Psoas muscle (tissue), 8 donors: ENCODE data around the gene CMSS1. TPM values are rescaled to one million over a fixed set of nuclear protein-coding genes. Genes with fewer than 3 reads are reported as not detected.
A peak's percentile ranks its signal among the peaks of the same experiment; 100 is the strongest.

Experiments used
- ATAC-seq, 4 donors: fragments of 200-7000 bp; cut with Tn5 transposase; one replicate each; pipeline ENCODE4 v1.9.1; 2020; ENCODE audit warnings: moderate library complexity in 3 of 4, mild to moderate bottlenecking in 2 of 4
- DNase-seq, 2 donors: peaks; one replicate each; pipeline ENCODE4 v3.0.0-alpha.2; 2020
- H3K27ac ChIP-seq: fragments of 200-600 bp; one replicate; pipeline ENCODE4 v1.8.0; 2022
- H3K27me3 ChIP-seq, 3 donors: fragments of 200-600 bp in 1 of 3; one replicate each; pipeline versions ENCODE4 v1.6.1 to v1.8.0; 2013 to 2022; ENCODE audit warnings: low read length in 2 of 3, mild to moderate bottlenecking in 2 of 3, moderate library complexity in 1 of 3; ENCODE audit not compliant: insufficient read depth in 3 of 3
- H3K36me3 ChIP-seq, 2 donors: fragments of 200-600 bp in 1 of 2; one replicate each; pipeline versions ENCODE4 v1.6.1 to v1.8.0; 2013 to 2022; ENCODE audit warnings: low read depth in 1 of 2, mild to moderate bottlenecking in 1 of 2, moderate library complexity in 1 of 2; ENCODE audit not compliant: insufficient read depth in 1 of 2
- H3K4me1 ChIP-seq: fragments of 200-600 bp; one replicate; pipeline ENCODE4 v1.8.0; 2022
- H3K4me3 ChIP-seq: fragments of 200-600 bp; one replicate; pipeline ENCODE4 v1.8.0; 2022; ENCODE audit warnings: mild to moderate bottlenecking
- H3K9me3 ChIP-seq: fragments of 200-600 bp; one replicate; pipeline ENCODE4 v1.8.0; 2022
- WGBS, 3 donors: extraction: QIAGEN DNeasy Blood & Tissue Kit; methylation state at CpG; one replicate each; pipeline versions ENCODE4 v1.1.6 to v1.1.7; 2013; 5-methylcytosine and 5-hydroxymethylcytosine counted together
- intact Hi-C, 2 donors: fragments of 100-400 bp; cut with DNase I; formaldehyde crosslinking; loops; one replicate each; pipeline versions ENCODE4 v1.11.0 to v1.14.2; 2022
- polyA plus RNA-seq, 3 donors: library from polyadenylated mRNA; stranded (reverse); fragments of 200-250 nt; gene quantifications; one replicate each; pipeline ENCODE4 v1.2.3, GENCODE V29; 2013
- total RNA-seq, 4 donors: library from RNA; stranded (reverse); fragmentation: NEBNext Ultra II Directional in 2 of 4; extraction: Animal tissue kit (Norgen Biotek cat#: 25700) in 2 of 4; gene quantifications; one replicate each; pipeline versions ENCODE4 v1.2.1 to v1.2.4, GENCODE V29; 2021 to 2023
- TF ChIP-seq, protein P1 (sequence below): fragments of 200-600 bp; IDR thresholded peaks from one replicate; pipeline ENCODE4 v1.8.0; 2022; ENCODE audit warnings: antibody characterized with exemption
- donor health status: healthy with polysubstance abuse.
- donor health status: DM: no; HTN: no; CAD: no; lungs with moderate emphysema.
- donor health status: Bipolar disorder and iron deficiency.
- donor health status: healthy.
- donor health status: DM: yes; HTN: yes; CAD: no.
- donor health status: DM: no; HTN: no; CAD: no.
- donor health status: DM: no; HTN: no; CAD: no.
- donor health status: DM: yes; HTN: yes; CAD: no.

CMSS1 gene
- total and polyA plus RNA-seq, 7 donors: 18.4 to 174 (median 58.8) TPM

DNA sequence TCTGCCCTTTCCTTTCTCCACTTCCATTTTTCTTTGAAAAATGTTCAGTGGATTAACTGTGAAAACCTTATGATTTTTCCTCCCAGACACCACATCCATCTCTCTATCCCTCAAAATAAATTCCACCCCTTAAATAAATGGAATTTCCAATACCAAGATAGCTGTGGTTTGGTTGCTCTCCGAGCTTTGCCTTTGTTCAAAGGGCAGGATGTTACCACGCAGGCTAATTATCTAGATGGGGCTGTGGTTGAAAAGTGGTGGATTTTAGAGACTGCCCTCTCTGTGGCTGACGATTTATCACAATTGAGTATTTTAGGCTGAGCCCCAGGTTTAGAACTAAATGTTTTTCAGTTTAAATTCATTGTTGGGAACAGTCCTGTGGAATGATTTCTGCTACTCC lies 36.9 kb upstream of the CMSS1 start:
- DNase-seq (no peak), ATAC-seq (no peak)
- H3K9me3 ChIP-seq: no peaks in the 10 kb centered on the region
- H3K4me3 ChIP-seq: no peak overlapping the region
- H3K4me1 ChIP-seq: no peaks in the 10 kb centered on the region
- WGBS, 3 donors: 72 to 88% (median 75%) methylated on average over 3 of the region's 3 CpGs
- TF ChIP-seq, protein P1, sequence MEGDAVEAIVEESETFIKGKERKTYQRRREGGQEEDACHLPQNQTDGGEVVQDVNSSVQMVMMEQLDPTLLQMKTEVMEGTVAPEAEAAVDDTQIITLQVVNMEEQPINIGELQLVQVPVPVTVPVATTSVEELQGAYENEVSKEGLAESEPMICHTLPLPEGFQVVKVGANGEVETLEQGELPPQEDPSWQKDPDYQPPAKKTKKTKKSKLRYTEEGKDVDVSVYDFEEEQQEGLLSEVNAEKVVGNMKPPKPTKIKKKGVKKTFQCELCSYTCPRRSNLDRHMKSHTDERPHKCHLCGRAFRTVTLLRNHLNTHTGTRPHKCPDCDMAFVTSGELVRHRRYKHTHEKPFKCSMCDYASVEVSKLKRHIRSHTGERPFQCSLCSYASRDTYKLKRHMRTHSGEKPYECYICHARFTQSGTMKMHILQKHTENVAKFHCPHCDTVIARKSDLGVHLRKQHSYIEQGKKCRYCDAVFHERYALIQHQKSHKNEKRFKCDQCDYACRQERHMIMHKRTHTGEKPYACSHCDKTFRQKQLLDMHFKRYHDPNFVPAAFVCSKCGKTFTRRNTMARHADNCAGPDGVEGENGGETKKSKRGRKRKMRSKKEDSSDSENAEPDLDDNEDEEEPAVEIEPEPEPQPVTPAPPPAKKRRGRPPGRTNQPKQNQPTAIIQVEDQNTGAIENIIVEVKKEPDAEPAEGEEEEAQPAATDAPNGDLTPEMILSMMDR: no peak
- no peak overlapping the region for H3K27ac ChIP-seq
- H3K27me3 ChIP-seq: peaks cover 0 to 2% (median 0%) of the 10 kb centered on the region in 3 donors
- intact Hi-C loops: no loop called here
- H3K36me3 ChIP-seq: no peaks in the 10 kb centered on the region

- Histone ChIP-seq H3K36me3 (no peaks in the 10 kb centered on the region), H3K4me3 (no peak overlapping the region), H3K4me1 (no peaks in the 10 kb centered on the region), H3K27me3 (peaks cover 0 to 2% (median 0%) of the 10 kb centered on the region in 3 donors), H3K27ac (no peak overlapping the region), H3K9me3 (no peaks in the 10 kb centered on the region)
- TF ChIP-seq, protein P1: no peak
- intact Hi-C loops: no loop called here
- ATAC-seq: no peak
- 83 to 92% (median 89%) methylated on average over 3 of the region's 3 CpGs for WGBS, 3 donors
- no peak for DNase-seq
These were observed 35.9 kb upstream of the CMSS1 start for GRCh38 chr3:99781761-99782160.

DNA sequence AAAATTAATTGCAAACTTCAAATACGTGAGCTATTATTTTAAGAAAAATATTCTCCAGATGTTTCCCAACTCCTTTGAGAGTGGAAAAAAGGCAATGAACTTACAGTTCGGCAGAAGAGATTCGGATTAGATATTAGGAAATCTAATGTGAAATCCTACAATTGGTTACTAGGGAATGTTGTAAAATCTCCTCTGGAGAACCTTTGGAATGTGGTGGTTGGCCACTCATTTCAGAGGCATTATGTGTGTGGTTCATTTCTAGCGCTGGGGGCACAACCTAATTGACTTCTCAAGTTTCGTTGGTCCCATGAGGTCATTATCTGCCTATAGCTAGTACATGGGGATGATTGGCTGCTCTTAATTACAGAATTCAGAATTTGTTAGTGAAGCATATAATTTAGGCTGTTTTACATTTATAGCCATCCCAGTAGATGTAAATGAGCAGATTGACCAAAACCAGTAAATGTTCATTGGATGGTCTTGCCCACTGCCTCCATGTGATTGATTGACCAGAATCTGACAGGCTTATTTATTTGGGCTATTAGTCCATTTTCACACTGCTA lies 34.6 kb upstream of the CMSS1 start:
- whole genome bisulfite sequencing, 3 donors: 41 to 50% (median 48%) methylated on average over 5 of the region's 5 CpGs
- Histone ChIP-seq H3K4me1 (no peaks in the 10 kb centered on the region), H3K27me3 (peaks cover 0 to 2% (median 0%) of the 10 kb centered on the region in 3 donors), H3K27ac (no peak overlapping the region), H3K4me3 (no peak overlapping the region), H3K9me3 (no peaks in the 10 kb centered on the region), H3K36me3 (no peaks in the 10 kb centered on the region)
- DNase-seq (no peak), ATAC-seq (peak in 1 of 4 donors; percentile 38)
- TF ChIP-seq, protein P1: no peak
- intact Hi-C loops: no loop called here

GRCh38 chr3:99789011-99789721 lies 28.5 kb upstream of the CMSS1 start:
- TF ChIP-seq, protein P1: peak; percentile 64
- H3K27ac ChIP-seq: no peak overlapping the region
- intact Hi-C loops: loop anchor here in 1 of 2 donors (5.0 kb wide), 2 partner anchors 142 to 292 kb away; no protein-coding TSS in a partner anchor
- no peaks in the 10 kb centered on the region for H3K9me3 ChIP-seq
- H3K27me3 ChIP-seq: no peaks in the 10 kb centered on the region
- H3K36me3 ChIP-seq: no peaks in the 10 kb centered on the region
- 23 to 26% (median 25%) methylated on average over 3 of the region's 3 CpGs for WGBS, 3 donors
- ATAC-seq (peak; percentile 82 to 88 (median 87)), DNase-seq (no peak)
- no peak overlapping the region for H3K4me3 ChIP-seq
- H3K4me1 ChIP-seq: no peaks in the 10 kb centered on the region
